ENCODE measurements around the gene TM4SF4.

- no peak for TF ChIP-seq CTCF (IDR thresholded peaks at IDR 0.05)
- TF ChIP-seq POLR2A (IDR thresholded peaks at IDR 0.05) = no peak
Measured at GRCh38 chr3:149441642-149442041, 32.9 kb upstream of the TM4SF4 start.
